ENCODE data around the gene ARSJ.

DNA sequence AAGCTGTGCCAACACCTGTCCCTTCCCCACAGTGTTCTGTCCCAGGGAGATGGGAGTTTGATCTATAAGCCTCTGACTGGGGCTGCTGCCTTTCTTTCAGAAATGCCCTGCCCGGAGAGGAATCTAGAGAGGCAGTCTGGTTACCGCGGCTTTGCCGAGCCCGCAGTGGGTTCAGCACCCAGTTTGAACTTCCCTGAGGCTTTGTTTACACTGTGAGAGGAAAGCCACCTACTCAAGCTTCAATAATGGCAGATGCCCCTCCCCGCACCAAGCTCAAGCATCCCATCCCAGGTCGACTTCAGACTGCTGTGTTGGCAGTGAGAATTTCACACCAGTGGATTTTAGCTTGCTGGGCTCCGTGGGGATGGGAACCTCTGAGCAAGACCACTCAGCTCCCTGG, 33.3 kb upstream of the ARSJ start:
- TF ChIP-seq, protein P1, sequence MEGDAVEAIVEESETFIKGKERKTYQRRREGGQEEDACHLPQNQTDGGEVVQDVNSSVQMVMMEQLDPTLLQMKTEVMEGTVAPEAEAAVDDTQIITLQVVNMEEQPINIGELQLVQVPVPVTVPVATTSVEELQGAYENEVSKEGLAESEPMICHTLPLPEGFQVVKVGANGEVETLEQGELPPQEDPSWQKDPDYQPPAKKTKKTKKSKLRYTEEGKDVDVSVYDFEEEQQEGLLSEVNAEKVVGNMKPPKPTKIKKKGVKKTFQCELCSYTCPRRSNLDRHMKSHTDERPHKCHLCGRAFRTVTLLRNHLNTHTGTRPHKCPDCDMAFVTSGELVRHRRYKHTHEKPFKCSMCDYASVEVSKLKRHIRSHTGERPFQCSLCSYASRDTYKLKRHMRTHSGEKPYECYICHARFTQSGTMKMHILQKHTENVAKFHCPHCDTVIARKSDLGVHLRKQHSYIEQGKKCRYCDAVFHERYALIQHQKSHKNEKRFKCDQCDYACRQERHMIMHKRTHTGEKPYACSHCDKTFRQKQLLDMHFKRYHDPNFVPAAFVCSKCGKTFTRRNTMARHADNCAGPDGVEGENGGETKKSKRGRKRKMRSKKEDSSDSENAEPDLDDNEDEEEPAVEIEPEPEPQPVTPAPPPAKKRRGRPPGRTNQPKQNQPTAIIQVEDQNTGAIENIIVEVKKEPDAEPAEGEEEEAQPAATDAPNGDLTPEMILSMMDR (conservative IDR thresholded peaks at IDR 0.05; ENCODE audit: low read length) = no peak
- no peak for TF ChIP-seq EZH2phosphoT487 (IDR thresholded peaks at IDR 0.05; ENCODE audit: borderline replicate concordance)
